Transverse colon (tissue), 4 donors: Measurements from ENCODE around the gene EPB41L4B. TPM values are rescaled to one million over a fixed set of nuclear protein-coding genes. Genes with fewer than 3 reads are reported as not detected.

Experiments used
- DNase-seq: peaks from one replicate; pipeline ENCODE4 v3.0.0-alpha.2; 2019
- H3K27ac ChIP-seq, 4 donors: fragments of 200-600 bp; sonication (generic); 2 replicates each; pipeline ENCODE4 v1.5.1; 2016 to 2018; ENCODE audit warnings: inconsistent platforms in 4 of 4
- H3K27me3 ChIP-seq: fragments of 200-600 bp; sonication (generic); 2 replicates; pipeline ENCODE4 v1.5.1; 2017; ENCODE audit warnings: inconsistent platforms
- H3K36me3 ChIP-seq, 4 donors: fragments of 200-600 bp; sonication (generic); 2 replicates each; pipeline ENCODE4 v1.5.1; 2017 to 2019; ENCODE audit warnings: inconsistent platforms in 4 of 4
- H3K4me1 ChIP-seq, 4 donors: fragments of 200-600 bp; sonication (generic); 2 replicates each; pipeline ENCODE4 v1.5.1; 2017 to 2020; ENCODE audit warnings: inconsistent platforms in 4 of 4
- H3K4me3 ChIP-seq, 4 donors: fragments of 200-600 bp; sonication (generic); 1 replicate in 1 of 4; 2 replicates in 3 of 4; pipeline versions ENCODE4 v1.5.1 to v1.6.1; 2017 to 2019; ENCODE audit warnings: inconsistent platforms in 4 of 4
- H3K9me3 ChIP-seq, 2 donors: fragments of 200-600 bp; sonication (generic); 2 replicates each; pipeline ENCODE4 v1.5.1; 2017 to 2019; ENCODE audit warnings: inconsistent platforms in 2 of 2
- CTCF ChIP-seq, 5 experiments: fragments of 200-600 bp in 3 of 5; fragments of 450-650 bp in 2 of 5; sonication (generic) in 3 of 5; IDR thresholded peaks; 1 replicate in 2 of 5; 2 replicates in 3 of 5; pipeline ENCODE4 v1.5.1; 2016 to 2017; ENCODE audit warnings: antibody characterized with exemption in 5 of 5, inconsistent platforms in 3 of 5, mild to moderate bottlenecking in 2 of 5, moderate library complexity in 1 of 5
- EP300 ChIP-seq: sonication (generic); formaldehyde crosslinking; IDR thresholded peaks from one replicate; pipeline ENCODE4 v1.6.1; 2017; ENCODE audit warnings: antibody characterized with exemption, low read depth
- POLR2A ChIP-seq: fragments of 450-650 bp; IDR thresholded peaks from one replicate; pipeline ENCODE4 v1.6.1; 2016; ENCODE audit warnings: antibody characterized with exemption, mild to moderate bottlenecking, moderate library complexity
- POLR2AphosphoS5 ChIP-seq, 3 donors: sonication (generic); formaldehyde crosslinking; IDR thresholded peaks; one replicate each; pipeline ENCODE4 v1.6.1; 2016; ENCODE audit warnings: antibody characterized with exemption in 3 of 3
- WGBS, 2 donors: methylation state at CpG; one replicate each; pipeline ENCODE4 v1.1.5; 2018; ENCODE audit warnings: low coverage in 1 of 2; 5-methylcytosine and 5-hydroxymethylcytosine counted together
- in situ Hi-C, 4 donors: fragments of 200-750 bp; cut with MboI; loops; one replicate each; pipeline versions ENCODE4 v1.15.0 to v1.15.1; 2017; ENCODE audit warnings: low sequenced_read_pairs in 3 of 4, low pct_ligation_motif_present in 1 of 4, low pct_unique_long_range_greater_than_20kb in 1 of 4
- intact Hi-C: fragments of 100-400 bp; cut with DNase I; formaldehyde crosslinking; loops from one replicate; pipeline ENCODE4 v1.15.1; 2023; ENCODE audit warnings: low total_unique reads
- total RNA-seq, 4 donors: library from RNA; depleted of rRNA; stranded (reverse); fragments of >200 nt; gene quantifications; one replicate each; pipeline ENCODE4 v1.1.0, GENCODE V29; 2016

The EPB41L4B gene
- total RNA-seq, 4 donors from 2014 or later, result 76.8 to 159 (median 110) TPM

- Histone ChIP-seq H3K27ac (peak overlapping the region; percentile 26 to 72 (median 56)), H3K4me1 (peaks cover 0 to 26% (median 10%) of the 10 kb centered on the region in 4 donors), H3K27me3 (no peaks in the 10 kb centered on the region), H3K9me3 (no peaks in the 10 kb centered on the region), H3K36me3 (no peaks in the 10 kb centered on the region), H3K4me3 (no peak overlapping the region)
- peak; percentile 82 for DNase-seq
- TF ChIP-seq POLR2A (peak; percentile 57), EP300 (no peak), CTCF (IDR thresholded peaks at IDR 0.05) (no peak), POLR2AphosphoS5 (IDR thresholded peaks at IDR 0.05) (peak in 2 of 3 donors; percentile 40 to 41)
- intact Hi-C loops (no loop called here), in situ Hi-C loops (loop anchor here in 2 of 4 donors (10.0 kb wide), 2 partner anchors 84 to 134 kb away; no protein-coding TSS in a partner anchor)
- WGBS, 2 donors, result 36% methylated on average over 10 to 12 of the region's 12 CpGs
Measured at GRCh38 chr9:109328978-109329637, 8.2 kb upstream of the EPB41L4B start.

- DNase-seq, result no peak
- Histone ChIP-seq H3K9me3 (no peaks in the 10 kb centered on the region), H3K27ac (no peak overlapping the region), H3K36me3 (no peaks in the 10 kb centered on the region), H3K4me3 (no peak overlapping the region), H3K27me3 (no peaks in the 10 kb centered on the region), H3K4me1 (peaks cover 0 to 18% (median 10%) of the 10 kb centered on the region in 4 donors)
- no peak for TF ChIP-seq EP300
- TF ChIP-seq POLR2AphosphoS5 (IDR thresholded peaks at IDR 0.05), result no peak
- TF ChIP-seq CTCF (IDR thresholded peaks at IDR 0.05), result no peak
- no peak for TF ChIP-seq POLR2A
- intact Hi-C loops, result no loop called here
- in situ Hi-C loops, result loop anchor here in 2 of 4 donors (10.0 kb wide), 2 partner anchors 80 to 130 kb away; no protein-coding TSS in a partner anchor
Measured at GRCh38 chr9:109325089-109325488, 4.2 kb upstream of the EPB41L4B start.

GRCh38 chr9:109323771-109324170 is 2.9 kb upstream of the EPB41L4B start:
- DNase-seq, result no peak
- in situ Hi-C loops, result loop anchor here in 3 of 4 donors (5.0 to 10.0 kb wide), 3 partner anchors 79 to 129 kb away; no protein-coding TSS in a partner anchor

More at GRCh38 chr9:109323771-109324170, 2.9 kb upstream of the EPB41L4B start:
- intact Hi-C loops, result no loop called here
- Histone ChIP-seq H3K36me3 (no peaks in the 10 kb centered on the region), H3K4me1 (peaks cover 0 to 9% (median 2%) of the 10 kb centered on the region in 4 donors), H3K9me3 (no peaks in the 10 kb centered on the region), H3K4me3 (no peak overlapping the region), H3K27me3 (peaks cover 12% of the 10 kb centered on the region), H3K27ac (no peak overlapping the region)
- 81 to 84% methylated on average over 3 of the region's 3 CpGs for WGBS, 2 donors
- TF ChIP-seq POLR2AphosphoS5 (IDR thresholded peaks at IDR 0.05) (no peak), CTCF (IDR thresholded peaks at IDR 0.05) (no peak), EP300 (no peak), POLR2A (no peak)
